Ishikawa (cell line): ENCODE results near the gene GAS6.

Source experiments
- CEBPB ChIP-seq: IDR thresholded peaks from 2 replicates; pipeline ENCODE4 v1.6.1; 2012
- CREB1 ChIP-seq: IDR thresholded peaks from 2 replicates; pipeline ENCODE4 v1.6.1; 2012; ENCODE audit warnings: low read depth
- EGR1 ChIP-seq: IDR thresholded peaks from 2 replicates; pipeline ENCODE4 v1.6.1; 2012
- EP300 ChIP-seq: IDR thresholded peaks from 2 replicates; pipeline ENCODE4 v1.6.1; 2012; ENCODE audit warnings: borderline replicate concordance
- FOXM1 ChIP-seq: IDR thresholded peaks from 2 replicates; pipeline ENCODE4 v1.6.1; 2012; ENCODE audit warnings: low read depth, borderline replicate concordance
- NFIC ChIP-seq: IDR thresholded peaks from 2 replicates; pipeline ENCODE4 v1.6.1; 2012
- RAD21 ChIP-seq: IDR thresholded peaks from 2 replicates; pipeline ENCODE4 v1.6.1; 2012; ENCODE audit warnings: low read depth
- TAF1 ChIP-seq: IDR thresholded peaks from 2 replicates; pipeline ENCODE4 v1.6.1; 2012; ENCODE audit warnings: low read depth, mild to moderate bottlenecking
- TCF12 ChIP-seq: IDR thresholded peaks from 2 replicates; pipeline ENCODE4 v1.6.1; 2012; ENCODE audit warnings: low read depth
- TEAD4 ChIP-seq: IDR thresholded peaks from 2 replicates; pipeline ENCODE4 v1.6.1; 2012
- YY1 ChIP-seq: IDR thresholded peaks from 2 replicates; pipeline ENCODE4 v1.6.1; 2012; ENCODE audit warnings: low read depth
- ZBTB7A ChIP-seq: IDR thresholded peaks from 2 replicates; pipeline ENCODE4 v1.6.1; 2012; ENCODE audit warnings: low read depth
- TF ChIP-seq, protein P1 (sequence below): IDR thresholded peaks from 2 replicates; pipeline ENCODE4 v1.6.1; 2012; ENCODE audit warnings: low read depth, mild to moderate bottlenecking
- TF ChIP-seq, protein P2 (sequence below): IDR thresholded peaks from 2 replicates; pipeline ENCODE4 v1.6.1; 2012
- TF ChIP-seq, protein P3 (sequence below): IDR thresholded peaks from 2 replicates; pipeline ENCODE4 v1.6.1; 2012

GAS6 gene

DNA sequence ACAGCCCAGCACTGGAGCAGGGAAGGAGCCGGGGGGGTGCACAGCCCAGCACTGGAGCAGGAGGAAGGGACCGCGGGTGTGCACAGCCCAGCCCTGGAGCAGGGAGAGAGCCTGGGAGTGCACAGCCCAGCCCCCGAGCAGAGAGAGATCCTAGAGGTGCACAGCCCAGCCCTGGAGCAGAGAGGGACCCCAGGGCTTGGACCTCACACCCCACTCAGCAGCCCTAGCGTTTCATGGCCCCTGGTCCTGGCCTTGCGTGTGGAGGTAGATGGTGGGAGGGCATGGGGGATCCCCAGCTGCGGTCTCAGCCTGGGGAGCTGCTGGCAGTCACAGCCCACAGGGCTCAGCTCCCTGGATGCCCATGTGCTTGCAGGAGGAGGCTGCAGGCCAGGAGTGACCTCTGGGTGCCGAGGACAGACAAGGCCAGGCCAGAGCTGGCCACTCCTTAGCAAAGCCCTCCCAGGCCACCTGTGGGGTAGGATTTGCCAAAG is 25.1 kb downstream of the GAS6 start:
- TF ChIP-seq NFIC (no peak), TAF1 (no peak), ZBTB7A (no peak), EGR1 (no peak), RAD21 (no peak), YY1 (no peak), TCF12 (no peak), CREB1 (no peak), CEBPB (no peak)
- TF ChIP-seq, protein P1, sequence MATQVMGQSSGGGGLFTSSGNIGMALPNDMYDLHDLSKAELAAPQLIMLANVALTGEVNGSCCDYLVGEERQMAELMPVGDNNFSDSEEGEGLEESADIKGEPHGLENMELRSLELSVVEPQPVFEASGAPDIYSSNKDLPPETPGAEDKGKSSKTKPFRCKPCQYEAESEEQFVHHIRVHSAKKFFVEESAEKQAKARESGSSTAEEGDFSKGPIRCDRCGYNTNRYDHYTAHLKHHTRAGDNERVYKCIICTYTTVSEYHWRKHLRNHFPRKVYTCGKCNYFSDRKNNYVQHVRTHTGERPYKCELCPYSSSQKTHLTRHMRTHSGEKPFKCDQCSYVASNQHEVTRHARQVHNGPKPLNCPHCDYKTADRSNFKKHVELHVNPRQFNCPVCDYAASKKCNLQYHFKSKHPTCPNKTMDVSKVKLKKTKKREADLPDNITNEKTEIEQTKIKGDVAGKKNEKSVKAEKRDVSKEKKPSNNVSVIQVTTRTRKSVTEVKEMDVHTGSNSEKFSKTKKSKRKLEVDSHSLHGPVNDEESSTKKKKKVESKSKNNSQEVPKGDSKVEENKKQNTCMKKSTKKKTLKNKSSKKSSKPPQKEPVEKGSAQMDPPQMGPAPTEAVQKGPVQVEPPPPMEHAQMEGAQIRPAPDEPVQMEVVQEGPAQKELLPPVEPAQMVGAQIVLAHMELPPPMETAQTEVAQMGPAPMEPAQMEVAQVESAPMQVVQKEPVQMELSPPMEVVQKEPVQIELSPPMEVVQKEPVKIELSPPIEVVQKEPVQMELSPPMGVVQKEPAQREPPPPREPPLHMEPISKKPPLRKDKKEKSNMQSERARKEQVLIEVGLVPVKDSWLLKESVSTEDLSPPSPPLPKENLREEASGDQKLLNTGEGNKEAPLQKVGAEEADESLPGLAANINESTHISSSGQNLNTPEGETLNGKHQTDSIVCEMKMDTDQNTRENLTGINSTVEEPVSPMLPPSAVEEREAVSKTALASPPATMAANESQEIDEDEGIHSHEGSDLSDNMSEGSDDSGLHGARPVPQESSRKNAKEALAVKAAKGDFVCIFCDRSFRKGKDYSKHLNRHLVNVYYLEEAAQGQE: no peak
- TF ChIP-seq, protein P2, sequence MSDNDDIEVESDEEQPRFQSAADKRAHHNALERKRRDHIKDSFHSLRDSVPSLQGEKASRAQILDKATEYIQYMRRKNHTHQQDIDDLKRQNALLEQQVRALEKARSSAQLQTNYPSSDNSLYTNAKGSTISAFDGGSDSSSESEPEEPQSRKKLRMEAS: no peak
- TF ChIP-seq, protein P3, sequence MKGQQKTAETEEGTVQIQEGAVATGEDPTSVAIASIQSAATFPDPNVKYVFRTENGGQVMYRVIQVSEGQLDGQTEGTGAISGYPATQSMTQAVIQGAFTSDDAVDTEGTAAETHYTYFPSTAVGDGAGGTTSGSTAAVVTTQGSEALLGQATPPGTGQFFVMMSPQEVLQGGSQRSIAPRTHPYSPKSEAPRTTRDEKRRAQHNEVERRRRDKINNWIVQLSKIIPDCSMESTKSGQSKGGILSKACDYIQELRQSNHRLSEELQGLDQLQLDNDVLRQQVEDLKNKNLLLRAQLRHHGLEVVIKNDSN: no peak

DNA sequence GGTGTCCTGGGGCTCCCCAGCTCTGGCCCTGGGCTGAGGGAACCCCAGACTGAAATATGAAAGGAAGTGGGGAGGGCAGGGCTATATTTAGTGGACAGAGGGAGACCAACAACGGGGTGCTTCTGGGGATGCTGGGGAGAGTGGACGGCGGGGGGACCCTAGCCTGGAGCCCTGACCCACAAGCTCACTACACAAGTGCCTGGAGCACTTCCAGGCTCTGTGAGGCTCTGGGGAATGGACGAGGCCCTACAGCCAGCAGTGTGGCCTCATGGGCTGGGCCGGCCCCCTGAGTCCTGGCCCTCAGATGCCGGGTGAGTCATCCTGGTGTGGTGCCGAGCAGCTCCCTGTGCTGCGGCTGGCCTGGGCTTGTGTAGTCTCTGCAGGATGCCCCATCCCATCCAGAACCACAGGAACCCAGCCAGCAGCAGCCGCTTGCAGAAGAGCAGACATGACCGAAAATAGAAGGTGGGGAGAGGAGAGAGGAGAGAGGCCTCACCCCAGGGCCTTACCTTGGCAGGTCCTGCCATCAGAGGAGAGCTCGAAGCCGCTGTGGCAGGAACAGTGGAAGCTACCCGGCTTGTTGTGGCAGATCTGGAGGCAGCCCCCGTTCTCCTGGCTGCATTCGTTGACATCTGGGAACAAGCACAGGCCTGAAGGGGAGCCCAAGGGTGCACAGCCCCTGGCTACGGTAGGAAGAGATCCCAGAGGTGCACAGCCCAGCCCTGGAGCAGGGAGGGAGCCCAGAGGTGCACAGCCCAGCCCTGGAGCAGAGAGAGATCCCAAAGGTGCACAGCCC is 26.1 kb downstream of the GAS6 start:
- TF ChIP-seq TCF12 (peak; percentile 70), TAF1 (no peak), FOXM1 (no peak), RAD21 (no peak), NFIC (peak; percentile 69), TEAD4 (peak; percentile 53), CREB1 (no peak), EGR1 (no peak), ZBTB7A (no peak; the same call in 1 of the 2 replicates), YY1 (no peak; the same call in 1 of the 2 replicates), EP300 (peak; percentile 66), CEBPB (no peak)
- TF ChIP-seq, protein P2: peak; percentile 76
- TF ChIP-seq, protein P1: no peak
- TF ChIP-seq, protein P3: no peak

DNA sequence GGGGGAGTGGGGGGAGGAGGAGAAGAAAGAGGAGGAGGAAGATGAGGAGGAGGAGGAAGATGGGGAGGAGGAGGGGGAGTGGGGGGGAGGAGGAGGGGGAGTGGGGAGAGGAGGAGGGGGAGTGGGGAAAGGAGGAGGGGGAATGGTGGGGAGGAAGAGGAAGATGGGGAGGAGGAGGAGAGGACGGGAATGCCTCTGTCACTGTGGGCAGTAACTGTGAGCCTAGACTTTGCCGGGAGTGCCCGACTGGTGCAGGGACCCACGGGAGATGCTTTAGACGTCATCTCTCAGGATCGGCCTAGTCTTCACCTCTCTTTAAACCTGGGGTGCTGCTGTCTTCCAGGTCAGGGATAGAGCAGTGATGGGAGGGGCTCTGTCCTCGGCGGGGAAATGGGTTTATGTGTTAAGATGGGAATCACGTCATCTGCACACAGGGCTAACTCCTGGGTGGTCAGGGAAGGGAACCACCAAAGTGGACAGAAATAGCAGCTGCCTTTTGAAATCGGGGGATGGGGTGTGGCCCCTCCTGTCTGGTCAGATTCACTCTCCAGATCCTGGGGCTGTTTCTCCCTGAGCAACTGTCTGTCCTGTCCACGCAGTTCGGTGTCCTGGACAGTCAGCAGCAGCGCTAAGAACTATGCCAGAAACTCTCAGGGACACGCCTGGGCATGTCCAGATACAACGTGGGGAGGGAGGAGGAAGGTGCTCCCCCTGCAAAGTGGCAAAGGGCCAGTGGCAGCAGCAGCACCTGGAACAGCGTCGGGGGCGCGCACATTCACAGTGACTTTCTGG is 26.9 kb downstream of the GAS6 start:
- TF ChIP-seq, protein P3: no peak
- TF ChIP-seq CREB1 (no peak), TEAD4 (peak; percentile 24; the same call in 1 of the 2 replicates), RAD21 (no peak), EGR1 (no peak)
- TF ChIP-seq, protein P2: 0 out of 2 replicates have a peak, but pooled peaks have one; percentile 28
- TF ChIP-seq, protein P1: peak; percentile 14; the same call in 1 of the 2 replicates
